VCaP (cell line): Measurements from ENCODE around the gene TMEFF1.

Experiments used
- H3K27ac ChIP-seq: fragments of 450-650 bp; 2 replicates; pipeline ENCODE4 v1.5.1; 2017
- CTCF ChIP-seq: fragments of 450-650 bp; conservative IDR thresholded peaks from 2 replicates; pipeline ENCODE4 v1.5.1; 2017; ENCODE audit warnings: mild to moderate bottlenecking, moderate library complexity

TMEFF1 gene

GRCh38 chr9:100567856-100568255 is 94.9 kb downstream of the TMEFF1 start:
- no peak for TF ChIP-seq CTCF
- no peak overlapping the region for H3K27ac ChIP-seq

- H3K27ac ChIP-seq: no peak overlapping the region
- TF ChIP-seq CTCF: no peak
These were observed 100.8 kb downstream of the TMEFF1 start for GRCh38 chr9:100573655-100574260.

GRCh38 chr9:100575006-100575405 is 102.1 kb downstream of the TMEFF1 start:
- TF ChIP-seq CTCF: no peak
- H3K27ac ChIP-seq: no peak overlapping the region

GRCh38 chr9:100575765-100576386 is 102.9 kb downstream of the TMEFF1 start:
- no peak overlapping the region for H3K27ac ChIP-seq
- TF ChIP-seq CTCF: no peak

GRCh38 chr9:100577776-100578448 is 105.0 kb downstream of the TMEFF1 start, which contains the start of gene CAVIN4:
Gene CAVIN4, plus strand, starts transcription at chr9:100578079. Its CDS starts 65 bp downstream, at chr9:100578144.
- no peak within 1 kb of the TSS for H3K27ac ChIP-seq
- no peak for TF ChIP-seq CTCF

- TF ChIP-seq CTCF: no peak
- no peak overlapping the region for H3K27ac ChIP-seq
These were observed 105.7 kb downstream of the TMEFF1 start for GRCh38 chr9:100578610-100579009.

- TF ChIP-seq CTCF: no peak
- no peak overlapping the region for H3K27ac ChIP-seq
These were observed 106.7 kb downstream of the TMEFF1 start for GRCh38 chr9:100579665-100580064.
